Chondrocyte (in vitro differentiated cells): ENCODE data around the gene NDRG2. TPM values are rescaled to one million over a fixed set of nuclear protein-coding genes. Genes with fewer than 3 reads are reported as not detected.

Experiments used
- DNase-seq: peaks from one replicate; pipeline ENCODE4 v3.0.0; 2021; ENCODE audit warnings: mixed read lengths, low spot score
- H3K27ac Mint-ChIP-seq: one replicate; pipeline ENCODE4 v1.8.0; 2021; ENCODE audit warnings: mild to moderate bottlenecking, moderate library complexity, mixed read lengths; ENCODE audit not compliant: unreplicated experiment
- H3K27me3 Mint-ChIP-seq: 2 replicates; pipeline ENCODE4 v1.8.0; 2021; ENCODE audit warnings: low read depth, mixed read lengths
- H3K36me3 Mint-ChIP-seq: 2 replicates; pipeline ENCODE4 v1.8.0; 2021; ENCODE audit warnings: low read depth, mixed read lengths
- H3K4me1 Mint-ChIP-seq: 2 replicates; pipeline ENCODE4 v1.8.0; 2021; ENCODE audit warnings: low read depth, mild to moderate bottlenecking, mixed read lengths
- H3K4me3 Mint-ChIP-seq: one replicate; pipeline ENCODE4 v1.8.0; 2021; ENCODE audit warnings: mild to moderate bottlenecking, moderate library complexity, mixed read lengths; ENCODE audit not compliant: unreplicated experiment
- H3K9me3 Mint-ChIP-seq: 2 replicates; pipeline ENCODE4 v1.8.0; 2021; ENCODE audit warnings: low read depth, mixed read lengths
- total RNA-seq: library from RNA; stranded (reverse); gene quantifications from 3 replicates; pipeline ENCODE4 v1.2.1, GENCODE V29; 2021
- TF ChIP-seq, protein P1 (sequence below): fragments of 200-600 bp; sonication (generic); IDR thresholded peaks from 2 replicates; pipeline ENCODE4 v1.5.0; 2021; ENCODE audit warnings: antibody characterized with exemption, mild to moderate bottlenecking, moderate library complexity

Gene NDRG2
- total RNA-seq, 1 donor from 2014 or later, result 6.3 TPM

GRCh38 chr14:20980906-20981305, 44.0 kb downstream of the NDRG2 start:
- Mint-ChIP-seq H3K27me3 (no peaks in the 10 kb centered on the region), H3K36me3 (no peaks in the 10 kb centered on the region), H3K9me3 (no peaks in the 10 kb centered on the region), H3K4me1 (peaks cover 9% of the 10 kb centered on the region), H3K4me3 (no peak overlapping the region), H3K27ac (no peak overlapping the region)
- DNase-seq, result no peak
- TF ChIP-seq, protein P1, sequence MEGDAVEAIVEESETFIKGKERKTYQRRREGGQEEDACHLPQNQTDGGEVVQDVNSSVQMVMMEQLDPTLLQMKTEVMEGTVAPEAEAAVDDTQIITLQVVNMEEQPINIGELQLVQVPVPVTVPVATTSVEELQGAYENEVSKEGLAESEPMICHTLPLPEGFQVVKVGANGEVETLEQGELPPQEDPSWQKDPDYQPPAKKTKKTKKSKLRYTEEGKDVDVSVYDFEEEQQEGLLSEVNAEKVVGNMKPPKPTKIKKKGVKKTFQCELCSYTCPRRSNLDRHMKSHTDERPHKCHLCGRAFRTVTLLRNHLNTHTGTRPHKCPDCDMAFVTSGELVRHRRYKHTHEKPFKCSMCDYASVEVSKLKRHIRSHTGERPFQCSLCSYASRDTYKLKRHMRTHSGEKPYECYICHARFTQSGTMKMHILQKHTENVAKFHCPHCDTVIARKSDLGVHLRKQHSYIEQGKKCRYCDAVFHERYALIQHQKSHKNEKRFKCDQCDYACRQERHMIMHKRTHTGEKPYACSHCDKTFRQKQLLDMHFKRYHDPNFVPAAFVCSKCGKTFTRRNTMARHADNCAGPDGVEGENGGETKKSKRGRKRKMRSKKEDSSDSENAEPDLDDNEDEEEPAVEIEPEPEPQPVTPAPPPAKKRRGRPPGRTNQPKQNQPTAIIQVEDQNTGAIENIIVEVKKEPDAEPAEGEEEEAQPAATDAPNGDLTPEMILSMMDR, result no peak

DNA sequence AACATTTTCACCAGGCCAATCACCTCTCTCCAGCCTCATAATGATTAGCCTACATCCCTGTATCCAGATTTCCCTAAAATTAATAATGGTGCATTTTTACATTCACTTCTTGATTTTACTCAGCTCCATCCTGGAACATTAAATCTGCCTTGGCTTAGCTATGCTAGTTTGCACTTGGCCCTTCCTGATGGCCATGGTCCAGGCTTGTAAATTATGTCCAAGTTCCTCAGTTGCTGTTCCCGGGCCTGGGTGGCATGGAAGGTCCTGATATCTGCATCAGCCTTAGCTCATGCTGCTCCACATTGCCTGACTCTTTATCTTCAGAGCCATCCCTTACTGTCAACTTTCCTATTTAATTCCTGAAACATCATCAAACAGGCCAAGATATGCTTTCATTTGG, 46.2 kb downstream of the NDRG2 start:
- H3K9me3 Mint-ChIP-seq, result no peaks in the 10 kb centered on the region
- TF ChIP-seq, protein P1, result no peak
- no peak overlapping the region for H3K27ac Mint-ChIP-seq
- H3K4me3 Mint-ChIP-seq, result no peak overlapping the region
- peaks cover 25% of the 10 kb centered on the region for H3K4me1 Mint-ChIP-seq
- no peaks in the 10 kb centered on the region for H3K27me3 Mint-ChIP-seq
- H3K36me3 Mint-ChIP-seq, result no peaks in the 10 kb centered on the region
- no peak for DNase-seq

DNA sequence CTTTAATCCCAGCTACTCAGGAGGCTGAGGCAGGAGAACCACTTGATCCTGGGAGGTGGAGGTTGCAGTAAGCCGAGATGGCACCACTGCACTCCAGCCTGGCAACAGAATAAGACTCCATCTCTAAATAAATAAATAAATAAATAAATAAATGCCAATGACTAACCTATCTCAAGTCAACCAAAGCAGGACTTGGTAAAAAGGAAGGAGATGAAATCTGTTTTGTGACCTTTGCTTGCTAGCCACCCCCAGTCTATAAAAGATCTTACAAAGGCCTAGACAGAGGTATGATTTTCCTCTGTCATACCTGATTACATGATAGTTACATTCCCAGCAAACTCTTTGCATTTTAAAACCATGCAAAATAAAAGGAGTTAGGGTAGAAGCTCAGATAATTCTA, 48.6 kb downstream of the NDRG2 start:
- Mint-ChIP-seq H3K4me1 (peaks cover 38% of the 10 kb centered on the region), H3K9me3 (no peaks in the 10 kb centered on the region), H3K27ac (no peak overlapping the region), H3K36me3 (no peaks in the 10 kb centered on the region), H3K4me3 (no peak overlapping the region), H3K27me3 (no peaks in the 10 kb centered on the region)
- TF ChIP-seq, protein P1, result no peak
- no peak for DNase-seq

GRCh38 chr14:20973501-20973900, 51.4 kb downstream of the NDRG2 start:
- Mint-ChIP-seq H3K27me3 (no peaks in the 10 kb centered on the region), H3K27ac (peak overlapping the region; percentile 24)
- TF ChIP-seq, protein P1, result no peak

GRCh38 chr14:20971705-20972021, 53.2 kb downstream of the NDRG2 start:
- Mint-ChIP-seq H3K36me3 (no peaks in the 10 kb centered on the region), H3K4me3 (peak overlapping the region; percentile 92), H3K27me3 (no peaks in the 10 kb centered on the region), H3K9me3 (no peaks in the 10 kb centered on the region), H3K27ac (peak overlapping the region; percentile 92), H3K4me1 (peaks cover 44% of the 10 kb centered on the region)
- no peak for DNase-seq
- TF ChIP-seq, protein P1, result no peak

More at GRCh38 chr14:20973501-20973900, 51.4 kb downstream of the NDRG2 start:
- Mint-ChIP-seq H3K4me1 (peaks cover 47% of the 10 kb centered on the region), H3K4me3 (no peak overlapping the region), H3K36me3 (no peaks in the 10 kb centered on the region), H3K9me3 (no peaks in the 10 kb centered on the region)
- no peak for DNase-seq
